Esophagus (tissue), 2 donors: ENCODE results near the gene NUB1. TPM values are rescaled to one million over a fixed set of nuclear protein-coding genes. Genes with fewer than 3 reads are reported as not detected.

Source experiments
- H3K27ac ChIP-seq, 2 donors: one replicate each; pipeline ENCODE4 v1.5.1; 2013; ENCODE audit warnings: low read depth in 2 of 2, mild to moderate bottlenecking in 2 of 2, inconsistent platforms in 1 of 2, low read length in 1 of 2, moderate library complexity in 1 of 2
- H3K27me3 ChIP-seq, 2 donors: one replicate each; pipeline ENCODE4 v1.6.1; 2013; ENCODE audit warnings: low read length in 2 of 2, control low read depth in 1 of 2, mild to moderate bottlenecking in 1 of 2; ENCODE audit not compliant: insufficient read depth in 2 of 2, control insufficient read depth in 1 of 2
- H3K36me3 ChIP-seq, 2 donors: one replicate each; pipeline ENCODE4 v1.6.1; 2013; ENCODE audit warnings: low read length in 1 of 2; ENCODE audit not compliant: control insufficient read depth in 2 of 2, insufficient read depth in 2 of 2
- H3K4me1 ChIP-seq, 2 donors: one replicate each; pipeline ENCODE4 v1.6.1; 2013; ENCODE audit warnings: low read length in 1 of 2; ENCODE audit not compliant: control insufficient read depth in 2 of 2, insufficient read depth in 2 of 2
- H3K4me3 ChIP-seq, 2 donors: one replicate each; pipeline ENCODE4 v1.5.1; 2013; ENCODE audit warnings: low read length in 2 of 2, mild to moderate bottlenecking in 2 of 2, low read depth in 1 of 2, moderate library complexity in 1 of 2
- H3K9me3 ChIP-seq, 2 donors: one replicate each; pipeline ENCODE4 v1.6.1; 2013; ENCODE audit warnings: mild to moderate bottlenecking in 2 of 2, low read depth in 1 of 2, low read length in 1 of 2, moderate library complexity in 1 of 2; ENCODE audit not compliant: control insufficient read depth in 2 of 2, insufficient read depth in 1 of 2
- WGBS, 2 donors: extraction: QIAGEN DNeasy Blood & Tissue Kit; methylation state at CpG; one replicate each; pipeline ENCODE4 v1.1.7; 2013; 5-methylcytosine and 5-hydroxymethylcytosine counted together
- polyA plus RNA-seq, 2 donors: library from polyadenylated mRNA; stranded (reverse); fragments of 200-250 nt; gene quantifications; one replicate each; pipeline ENCODE4 v1.2.3, GENCODE V29; 2013
- donor health status: healthy with polysubstance abuse.
- donor health status: Bipolar disorder and iron deficiency.

The NUB1 gene
- polyA plus RNA-seq, 2 donors, result 12.1 to 15.5 TPM

- no peak overlapping the region for H3K4me3 ChIP-seq
- H3K27ac ChIP-seq, result no peak overlapping the region
- peaks cover 4 to 5% of the 10 kb centered on the region in 2 donors for H3K9me3 ChIP-seq
- H3K4me1 ChIP-seq, result no peaks in the 10 kb centered on the region
- no peaks in the 10 kb centered on the region for H3K27me3 ChIP-seq
- no peaks in the 10 kb centered on the region for H3K36me3 ChIP-seq
Observed at GRCh38 chr7:151322906-151323305, 18.7 kb upstream of the NUB1 start.

- H3K27ac ChIP-seq, result no peak overlapping the region
- H3K36me3 ChIP-seq, result no peaks in the 10 kb centered on the region
- H3K9me3 ChIP-seq, result no peaks in the 10 kb centered on the region
- WGBS, 2 donors, result 88 to 90% methylated on average over 2 of the region's 2 CpGs
- H3K4me3 ChIP-seq, result no peak overlapping the region
- H3K27me3 ChIP-seq, result no peaks in the 10 kb centered on the region
- H3K4me1 ChIP-seq, result no peaks in the 10 kb centered on the region
Observed at GRCh38 chr7:151327022-151327421, 14.6 kb upstream of the NUB1 start.

- Histone ChIP-seq H3K4me3 (no peak overlapping the region), H3K27me3 (no peaks in the 10 kb centered on the region), H3K9me3 (no peaks in the 10 kb centered on the region), H3K36me3 (no peaks in the 10 kb centered on the region), H3K27ac (no peak overlapping the region), H3K4me1 (no peaks in the 10 kb centered on the region)
- WGBS, 2 donors, result 64 to 74% methylated on average over 2 of the region's 2 CpGs
Observed at GRCh38 chr7:151327659-151328058, 14.0 kb upstream of the NUB1 start.

GRCh38 chr7:151330181-151330580 lies 11.4 kb upstream of the NUB1 start:
- H3K9me3 ChIP-seq, result no peaks in the 10 kb centered on the region
- H3K4me3 ChIP-seq, result no peak overlapping the region
- H3K4me1 ChIP-seq, result no peaks in the 10 kb centered on the region
- no peaks in the 10 kb centered on the region for H3K27me3 ChIP-seq
- no peaks in the 10 kb centered on the region for H3K36me3 ChIP-seq
- H3K27ac ChIP-seq, result no peak overlapping the region

- 71 to 76% methylated on average over 3 of the region's 3 CpGs for WGBS, 2 donors
- no peaks in the 10 kb centered on the region for H3K27me3 ChIP-seq
Observed at GRCh38 chr7:151330661-151331060, 11.0 kb upstream of the NUB1 start.

GRCh38 chr7:151334628-151335027 lies 7.0 kb upstream of the NUB1 start:
- H3K4me1 ChIP-seq, result no peaks in the 10 kb centered on the region
- H3K36me3 ChIP-seq, result no peaks in the 10 kb centered on the region
- no peak overlapping the region for H3K27ac ChIP-seq
- no peaks in the 10 kb centered on the region for H3K27me3 ChIP-seq
- WGBS, 2 donors, result 54 to 59% methylated on average over 1 of the region's 1 CpG
- no peak overlapping the region for H3K4me3 ChIP-seq
- H3K9me3 ChIP-seq, result no peaks in the 10 kb centered on the region

More at GRCh38 chr7:151330661-151331060, 11.0 kb upstream of the NUB1 start:
- Histone ChIP-seq H3K27ac (no peak overlapping the region), H3K9me3 (no peaks in the 10 kb centered on the region), H3K36me3 (no peaks in the 10 kb centered on the region), H3K4me1 (no peaks in the 10 kb centered on the region), H3K4me3 (no peak overlapping the region)

GRCh38 chr7:151336027-151336708 lies 5.4 kb upstream of the NUB1 start:
- Histone ChIP-seq H3K4me1 (peaks cover 0 to 1% of the 10 kb centered on the region in 2 donors), H3K27ac (no peak overlapping the region)
- WGBS, 2 donors, result 60 to 70% methylated on average over 12 of the region's 12 CpGs

GRCh38 chr7:151337346-151337745 lies 4.3 kb upstream of the NUB1 start:
- 97 to 100% methylated on average over 2 of the region's 2 CpGs for WGBS, 2 donors
- H3K27me3 ChIP-seq, result no peaks in the 10 kb centered on the region

More at GRCh38 chr7:151336027-151336708, 5.4 kb upstream of the NUB1 start:
- Histone ChIP-seq H3K9me3 (no peaks in the 10 kb centered on the region), H3K4me3 (no peak overlapping the region), H3K27me3 (no peaks in the 10 kb centered on the region), H3K36me3 (no peaks in the 10 kb centered on the region)

GRCh38 chr7:151338809-151339208 lies 2.8 kb upstream of the NUB1 start:
- no peak overlapping the region for H3K4me3 ChIP-seq
- no peak overlapping the region for H3K27ac ChIP-seq
- no peaks in the 10 kb centered on the region for H3K9me3 ChIP-seq
- peaks cover 0 to 3% of the 10 kb centered on the region in 2 donors for H3K4me1 ChIP-seq
- H3K36me3 ChIP-seq, result no peaks in the 10 kb centered on the region
- H3K27me3 ChIP-seq, result no peaks in the 10 kb centered on the region
- 98 to 99% methylated on average over 3 of the region's 3 CpGs for WGBS, 2 donors

More at GRCh38 chr7:151337346-151337745, 4.3 kb upstream of the NUB1 start:
- H3K36me3 ChIP-seq, result no peaks in the 10 kb centered on the region
- H3K4me3 ChIP-seq, result no peak overlapping the region
- peaks cover 0 to 3% of the 10 kb centered on the region in 2 donors for H3K4me1 ChIP-seq
- no peak overlapping the region for H3K27ac ChIP-seq
- no peaks in the 10 kb centered on the region for H3K9me3 ChIP-seq

GRCh38 chr7:151339651-151340382 lies 1.8 kb upstream of the NUB1 start:
- Histone ChIP-seq H3K4me3 (no peak overlapping the region), H3K36me3 (no peaks in the 10 kb centered on the region)

More at GRCh38 chr7:151339651-151340382, 1.8 kb upstream of the NUB1 start:
- Histone ChIP-seq H3K9me3 (no peaks in the 10 kb centered on the region), H3K4me1 (peaks cover 0 to 3% of the 10 kb centered on the region in 2 donors), H3K27me3 (no peaks in the 10 kb centered on the region), H3K27ac (peak overlapping the region in 1 of 2 donors; percentile 51)
- 58 to 64% methylated on average over 7 of the region's 7 CpGs for WGBS, 2 donors
